Activated naive CD4-positive, alpha-beta T cell treated with anti-CD3 and anti-CD28 coated beads for 36 hours (primary cell): Measurements from ENCODE around the gene FBXL19. TPM values are rescaled to one million over a fixed set of nuclear protein-coding genes. Genes with fewer than 3 reads are reported as not detected.
A peak's percentile ranks its signal among the peaks of the same experiment; 100 is the strongest.

Experiments used
- CTCF ChIA-PET: fragments of 350-600 bp; sonication (Branson Sonifier 250); formaldehyde crosslinking; loops from one replicate; lab custom pipeline; 2021; ENCODE audit warnings: antibody characterized with exemption; lab: Charles Lee
- DNase-seq: peaks from one replicate; pipeline ENCODE4 v3.0.0-alpha.2; 2020
- H3K27ac Mint-ChIP-seq: one replicate; pipeline ENCODE4 v1.8.0; 2021; ENCODE audit warnings: mild to moderate bottlenecking, mixed read lengths
- H3K27me3 Mint-ChIP-seq: one replicate; pipeline ENCODE4 v1.8.0; 2021; ENCODE audit warnings: low read depth, mixed read lengths
- H3K36me3 Mint-ChIP-seq: one replicate; pipeline ENCODE4 v1.8.0; 2021; ENCODE audit warnings: low read depth, mixed read lengths
- H3K4me1 Mint-ChIP-seq: one replicate; pipeline ENCODE4 v1.8.0; 2021; ENCODE audit warnings: low read depth, mixed read lengths
- H3K4me3 Mint-ChIP-seq: one replicate; pipeline ENCODE4 v1.8.0; 2021; ENCODE audit warnings: mild to moderate bottlenecking, moderate library complexity, mixed read lengths
- H3K9me3 Mint-ChIP-seq: one replicate; pipeline ENCODE4 v1.8.0; 2021; ENCODE audit warnings: mixed read lengths
- intact Hi-C: fragments of 100-400 bp; cut with micrococcal nuclease; formaldehyde crosslinking; loops from one replicate; pipeline ENCODE4 v1.15.1; 2023
- total RNA-seq, 2 experiments: library from RNA; stranded (reverse); gene quantifications; one replicate each; pipeline ENCODE4 v1.2.3, GENCODE V29; 2021

FBXL19 gene
- total RNA-seq, 2 experiments from 2014 or later = 13.6 to 15.2 TPM

DNA sequence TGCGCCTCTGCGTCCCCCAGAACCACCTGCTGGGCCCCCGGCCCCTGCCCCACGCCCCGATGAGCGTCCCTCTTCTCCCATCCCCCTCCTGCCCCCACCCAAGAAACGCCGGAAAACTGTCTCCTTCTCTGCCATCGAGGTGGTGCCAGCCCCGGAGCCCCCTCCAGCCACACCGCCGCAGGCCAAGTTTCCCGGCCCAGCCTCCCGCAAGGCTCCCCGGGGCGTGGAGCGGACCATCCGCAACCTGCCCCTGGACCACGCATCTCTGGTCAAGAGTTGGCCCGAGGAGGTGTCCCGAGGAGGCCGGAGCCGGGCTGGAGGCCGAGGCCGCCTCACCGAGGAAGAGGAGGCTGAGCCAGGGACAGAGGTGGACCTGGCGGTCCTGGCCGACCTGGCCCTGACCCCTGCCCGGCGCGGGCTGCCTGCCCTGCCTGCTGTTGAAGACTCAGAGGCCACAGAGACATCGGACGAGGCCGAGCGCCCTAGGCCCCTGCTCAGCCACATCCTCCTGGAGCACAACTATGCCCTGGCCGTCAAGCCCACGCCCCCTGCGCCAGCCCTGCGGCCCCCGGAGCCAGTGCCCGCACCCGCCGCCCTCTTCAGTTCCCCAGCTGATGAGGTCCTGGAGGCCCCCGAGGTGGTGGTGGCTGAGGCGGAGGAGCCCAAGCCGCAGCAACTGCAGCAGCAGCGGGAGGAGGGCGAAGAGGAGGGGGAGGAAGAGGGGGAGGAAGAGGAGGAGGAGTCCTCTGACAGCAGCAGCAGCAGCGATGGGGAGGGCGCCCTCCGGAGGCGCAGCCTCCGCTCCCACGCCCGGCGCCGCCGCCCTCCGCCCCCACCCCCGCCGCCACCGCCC is 56.0 kb downstream of the FBXL19 start:
- intact Hi-C loops = no loop called here
- Mint-ChIP-seq H3K27me3 (no peaks in the 10 kb centered on the region), H3K4me3 (no peak overlapping the region), H3K9me3 (no peaks in the 10 kb centered on the region), H3K36me3 (peaks cover 22% of the 10 kb centered on the region), H3K4me1 (peaks cover 2% of the 10 kb centered on the region), H3K27ac (no peak overlapping the region)
- CTCF ChIA-PET = interaction anchor here (1.0 kb wide), 1 partner anchor 11 kb away, joined by 3 read pairs; no protein-coding TSS in a partner anchor
- DNase-seq = no peak

DNA sequence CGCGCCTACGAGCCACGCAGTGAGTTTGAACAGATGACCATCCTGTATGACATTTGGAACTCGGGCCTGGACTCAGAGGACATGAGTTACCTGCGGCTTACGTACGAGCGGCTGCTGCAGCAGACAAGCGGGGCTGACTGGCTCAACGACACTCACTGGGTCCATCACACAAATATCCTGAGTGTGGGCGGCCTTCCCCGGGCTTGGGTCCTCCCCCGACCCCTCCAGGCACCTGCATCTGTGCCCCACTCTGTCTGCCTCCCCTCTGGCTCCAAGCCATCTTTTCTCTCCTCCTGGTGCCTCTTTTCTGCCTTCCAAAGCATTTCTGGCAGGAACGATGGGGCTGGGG is 56.6 kb downstream of the FBXL19 start:
- Mint-ChIP-seq H3K27me3 (no peaks in the 10 kb centered on the region), H3K4me3 (no peak overlapping the region), H3K36me3 (peaks cover 22% of the 10 kb centered on the region), H3K27ac (no peak overlapping the region), H3K9me3 (no peaks in the 10 kb centered on the region), H3K4me1 (peaks cover 2% of the 10 kb centered on the region)
- CTCF ChIA-PET = no interaction called here
- intact Hi-C loops = no loop called here
- DNase-seq = no peak

GRCh38 chr16:30980434-30980833 is 57.1 kb downstream of the FBXL19 start:
- H3K27me3 Mint-ChIP-seq = no peaks in the 10 kb centered on the region
- no peak for DNase-seq
- CTCF ChIA-PET = no interaction called here
- H3K27ac Mint-ChIP-seq = no peak overlapping the region
- intact Hi-C loops = no loop called here
- H3K9me3 Mint-ChIP-seq = no peaks in the 10 kb centered on the region
- H3K4me3 Mint-ChIP-seq = no peak overlapping the region
- H3K4me1 Mint-ChIP-seq = peaks cover 2% of the 10 kb centered on the region
- H3K36me3 Mint-ChIP-seq = peaks cover 22% of the 10 kb centered on the region

DNA sequence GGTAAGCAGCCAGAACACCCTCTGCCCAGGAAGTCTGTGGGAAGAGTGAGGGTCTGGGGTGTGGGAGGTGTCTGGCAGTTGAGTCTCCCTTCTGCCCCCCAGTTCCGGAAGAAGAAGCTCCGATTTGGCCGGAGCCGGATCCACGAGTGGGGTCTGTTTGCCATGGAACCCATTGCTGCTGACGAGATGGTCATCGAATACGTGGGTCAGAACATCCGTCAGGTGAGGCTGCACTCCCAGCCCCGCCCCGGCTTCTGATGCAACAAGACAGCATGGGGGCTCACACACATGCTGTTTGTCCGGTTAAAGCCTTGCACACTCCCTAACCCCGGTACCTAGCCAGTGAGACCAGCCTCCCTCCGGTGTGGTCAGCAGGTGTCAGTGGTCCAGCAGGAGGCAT is 57.6 kb downstream of the FBXL19 start:
- Mint-ChIP-seq H3K4me1 (peaks cover 2% of the 10 kb centered on the region), H3K36me3 (peaks cover 19% of the 10 kb centered on the region), H3K4me3 (no peak overlapping the region), H3K9me3 (no peaks in the 10 kb centered on the region), H3K27me3 (no peaks in the 10 kb centered on the region), H3K27ac (no peak overlapping the region)
- no peak for DNase-seq
- CTCF ChIA-PET = no interaction called here
- intact Hi-C loops = no loop called here

DNA sequence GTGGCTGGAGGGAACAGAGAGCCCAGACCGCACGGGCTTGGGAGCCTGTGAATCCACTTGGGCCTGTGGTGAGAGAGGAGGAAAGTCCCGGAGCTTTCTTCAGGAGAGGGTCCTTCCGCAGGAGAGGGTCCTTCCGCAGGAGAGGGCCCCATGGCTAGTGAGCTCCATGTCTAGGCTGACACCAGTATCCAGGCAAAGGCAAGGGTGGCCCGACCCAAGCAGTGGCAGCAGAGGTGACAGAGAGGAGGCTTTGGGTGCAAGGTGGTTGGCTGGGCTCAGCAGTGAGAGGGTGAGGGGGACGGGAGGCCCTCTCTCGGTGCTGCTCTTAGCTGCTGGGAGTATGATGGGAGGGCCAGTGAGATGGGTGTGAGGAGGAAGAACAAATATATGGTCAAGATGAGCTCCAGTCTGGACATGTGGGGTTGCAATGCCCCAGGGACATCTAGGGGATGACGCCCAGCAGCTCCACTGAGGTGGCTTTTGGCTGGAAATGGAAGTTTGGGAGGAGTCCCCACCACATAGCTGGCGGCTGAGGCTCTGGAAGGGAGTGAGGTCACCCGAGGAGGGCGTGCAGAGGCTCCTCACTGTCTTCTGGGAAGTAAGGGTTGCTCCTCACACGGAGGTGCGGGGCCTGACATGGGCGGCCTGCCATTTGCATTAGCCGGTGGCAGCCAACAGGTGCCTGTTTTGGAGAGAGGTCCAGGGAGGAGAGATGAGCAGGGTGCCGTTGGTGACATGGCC is 59.3 kb downstream of the FBXL19 start:
- no peak for DNase-seq
- Mint-ChIP-seq H3K27ac (no peak overlapping the region), H3K4me1 (no peaks in the 10 kb centered on the region), H3K4me3 (no peak overlapping the region), H3K9me3 (no peaks in the 10 kb centered on the region), H3K27me3 (no peaks in the 10 kb centered on the region), H3K36me3 (peaks cover 12% of the 10 kb centered on the region)
- intact Hi-C loops = no loop called here
- CTCF ChIA-PET = interaction anchor here (0.6 to 4.8 kb wide), 6 partner anchors 116 to 886 kb away, joined by 3 to 29 read pairs (median 3); partner anchors contain the start of gene ZNF843

DNA sequence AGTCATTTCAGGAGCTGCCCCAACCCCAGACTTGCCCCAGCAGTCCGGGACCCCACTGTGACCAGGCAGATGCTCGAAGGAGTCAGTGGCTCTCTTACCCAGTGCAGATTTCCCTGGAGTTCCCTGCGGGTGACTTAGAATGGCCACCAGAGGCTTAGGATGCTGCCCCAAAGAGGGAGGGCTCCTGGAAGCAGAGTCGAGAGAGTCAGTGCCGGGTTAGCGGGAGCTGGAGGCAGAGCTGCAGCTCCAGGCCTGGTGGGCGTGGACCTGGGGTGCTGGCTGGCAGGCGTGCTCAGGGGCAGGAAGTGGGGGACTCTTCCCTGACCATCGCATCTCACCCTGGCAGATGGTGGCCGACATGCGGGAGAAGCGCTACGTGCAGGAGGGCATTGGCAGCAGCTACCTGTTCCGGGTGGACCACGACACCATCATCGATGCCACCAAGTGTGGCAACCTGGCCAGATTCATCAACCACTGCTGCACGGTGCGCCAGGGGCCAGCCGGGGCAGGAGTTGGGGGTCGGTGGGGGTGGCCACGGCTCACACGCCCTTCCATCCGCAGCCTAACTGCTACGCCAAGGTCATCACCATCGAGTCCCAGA is 60.0 kb downstream of the FBXL19 start:
- intact Hi-C loops = no loop called here
- CTCF ChIA-PET = interaction anchor here (0.6 to 4.8 kb wide), 11 partner anchors 10 to 883 kb away, joined by 3 to 29 read pairs (median 3); partner anchors contain the start of gene ZNF843
- no peak for DNase-seq
- no peaks in the 10 kb centered on the region for H3K4me1 Mint-ChIP-seq
- H3K27ac Mint-ChIP-seq = no peak overlapping the region
- no peak overlapping the region for H3K4me3 Mint-ChIP-seq
- peaks cover 12% of the 10 kb centered on the region for H3K36me3 Mint-ChIP-seq
- no peaks in the 10 kb centered on the region for H3K27me3 Mint-ChIP-seq
- no peaks in the 10 kb centered on the region for H3K9me3 Mint-ChIP-seq

GRCh38 chr16:30983898-30984610 is 60.7 kb downstream of the FBXL19 start:
- Mint-ChIP-seq H3K4me3 (no peak overlapping the region), H3K27ac (no peak overlapping the region)

DNA sequence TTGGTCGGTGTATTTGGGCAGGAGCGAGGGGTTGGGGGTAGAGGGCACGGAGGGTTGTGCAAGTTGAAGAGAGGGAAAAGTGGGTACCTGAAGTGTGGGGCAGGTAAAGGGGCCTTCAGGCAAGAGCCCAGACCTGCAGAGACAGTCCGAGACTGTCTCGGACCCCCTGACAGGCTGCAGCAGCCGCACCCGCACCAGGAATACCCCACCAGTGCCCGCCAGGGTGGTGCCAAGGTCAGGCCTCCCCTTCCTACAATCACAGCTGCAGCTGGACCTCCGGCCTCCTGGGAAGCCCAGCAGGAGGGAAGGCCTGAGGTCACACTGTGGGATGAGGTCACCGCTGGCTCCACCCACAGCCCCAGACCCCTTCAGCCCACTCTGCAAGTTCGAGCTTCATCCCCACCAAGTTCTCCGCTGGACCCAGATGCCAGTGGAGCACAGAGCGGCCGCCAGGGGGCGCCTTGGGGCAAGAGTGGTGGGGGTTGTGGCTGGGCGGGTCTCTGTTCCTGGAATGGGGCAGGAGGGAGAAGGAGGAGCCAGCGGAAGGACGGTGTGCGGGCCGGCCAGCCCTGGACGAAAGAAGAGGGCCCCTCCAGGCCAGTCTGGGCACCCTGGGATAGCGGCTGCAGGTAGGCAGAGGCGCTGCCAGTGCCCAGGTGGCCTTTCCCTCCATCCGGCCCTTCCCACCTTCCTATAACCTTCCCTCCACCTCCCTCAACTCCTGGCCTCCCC is 61.5 kb downstream of the FBXL19 start, which contains the start of gene HSD3B7:
HSD3B7 (plus strand) TSS at position 539 of the 732 bp plus-strand sequence. CDS start 452 bp downstream, outside the sequence.
- Mint-ChIP-seq H3K4me1 (no peaks in the 10 kb centered on the region), H3K27ac (no peak within 1 kb of the TSS), H3K27me3 (no peaks in the 10 kb centered on the region), H3K36me3 (peaks cover 8% of the 10 kb centered on the region), H3K4me3 (no peak within 1 kb of the TSS), H3K9me3 (no peaks in the 10 kb centered on the region)
- intact Hi-C loops = loop anchor here (1.0 to 2.0 kb wide), 4 partner anchors 110 to 884 kb away; no protein-coding TSS in a partner anchor
- DNase-seq = peak; percentile 87
- CTCF ChIA-PET = interaction anchor here (0.6 to 4.8 kb wide), 20 partner anchors 10 to 459 kb away, joined by 3 to 29 read pairs (median 4); partner anchors contain the start of genes VKORC1 and ZNF843

More at GRCh38 chr16:30983898-30984610, 60.7 kb downstream of the FBXL19 start:
- H3K4me1 Mint-ChIP-seq = no peaks in the 10 kb centered on the region
- DNase-seq = no peak
- peaks cover 8% of the 10 kb centered on the region for H3K36me3 Mint-ChIP-seq
- no peaks in the 10 kb centered on the region for H3K9me3 Mint-ChIP-seq
- no peaks in the 10 kb centered on the region for H3K27me3 Mint-ChIP-seq
- CTCF ChIA-PET = interaction anchor here (0.6 to 4.8 kb wide), 19 partner anchors 9 to 882 kb away, joined by 3 to 29 read pairs (median 4); partner anchors contain the start of gene ZNF843
- intact Hi-C loops = loop anchor here (2.0 kb wide), 1 partner anchor 885 kb away; no protein-coding TSS in a partner anchor

DNA sequence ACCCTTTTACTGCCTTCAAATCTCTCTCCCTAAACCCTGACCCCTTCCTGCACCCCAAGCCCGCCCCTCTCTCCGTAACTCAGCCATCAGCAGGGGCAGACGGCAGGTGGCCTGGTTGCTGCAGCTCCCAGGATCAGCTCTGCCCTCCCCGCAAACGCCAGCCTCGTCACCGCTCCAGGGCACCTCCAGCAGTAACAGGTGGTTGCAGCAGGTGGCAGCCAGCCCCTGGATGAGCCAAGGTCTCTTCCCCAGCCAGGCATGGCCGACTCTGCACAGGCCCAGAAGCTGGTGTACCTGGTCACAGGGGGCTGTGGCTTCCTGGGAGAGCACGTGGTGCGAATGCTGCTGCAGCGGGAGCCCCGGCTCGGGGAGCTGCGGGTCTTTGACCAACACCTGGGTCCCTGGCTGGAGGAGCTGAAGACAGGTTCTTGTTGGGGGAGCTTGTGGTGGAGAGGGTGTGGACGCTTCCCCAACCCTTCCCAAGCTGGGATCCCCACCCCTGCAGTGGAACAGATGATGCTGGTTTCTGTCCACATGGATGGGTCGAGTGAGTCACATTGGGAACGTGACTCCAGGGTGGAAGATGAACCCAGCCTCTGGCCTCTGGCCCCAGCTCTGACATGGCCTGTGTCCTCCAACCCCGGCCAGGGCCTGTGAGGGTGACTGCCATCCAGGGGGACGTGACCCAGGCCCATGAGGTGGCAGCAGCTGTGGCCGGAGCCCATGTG is 62.2 kb downstream of the FBXL19 start:
- no peak overlapping the region for H3K27ac Mint-ChIP-seq
- CTCF ChIA-PET = interaction anchor here (0.8 to 4.8 kb wide), 16 partner anchors 8 to 458 kb away, joined by 3 to 29 read pairs (median 4); partner anchors contain the start of genes VKORC1 and ZNF843
- H3K4me3 Mint-ChIP-seq = no peak overlapping the region
- H3K36me3 Mint-ChIP-seq = peaks cover 6% of the 10 kb centered on the region
- peak; percentile 20 for DNase-seq
- intact Hi-C loops = loop anchor here (1.0 to 2.0 kb wide), 4 partner anchors 110 to 883 kb away; no protein-coding TSS in a partner anchor
- H3K27me3 Mint-ChIP-seq = no peaks in the 10 kb centered on the region
- no peaks in the 10 kb centered on the region for H3K9me3 Mint-ChIP-seq
- H3K4me1 Mint-ChIP-seq = no peaks in the 10 kb centered on the region

DNA sequence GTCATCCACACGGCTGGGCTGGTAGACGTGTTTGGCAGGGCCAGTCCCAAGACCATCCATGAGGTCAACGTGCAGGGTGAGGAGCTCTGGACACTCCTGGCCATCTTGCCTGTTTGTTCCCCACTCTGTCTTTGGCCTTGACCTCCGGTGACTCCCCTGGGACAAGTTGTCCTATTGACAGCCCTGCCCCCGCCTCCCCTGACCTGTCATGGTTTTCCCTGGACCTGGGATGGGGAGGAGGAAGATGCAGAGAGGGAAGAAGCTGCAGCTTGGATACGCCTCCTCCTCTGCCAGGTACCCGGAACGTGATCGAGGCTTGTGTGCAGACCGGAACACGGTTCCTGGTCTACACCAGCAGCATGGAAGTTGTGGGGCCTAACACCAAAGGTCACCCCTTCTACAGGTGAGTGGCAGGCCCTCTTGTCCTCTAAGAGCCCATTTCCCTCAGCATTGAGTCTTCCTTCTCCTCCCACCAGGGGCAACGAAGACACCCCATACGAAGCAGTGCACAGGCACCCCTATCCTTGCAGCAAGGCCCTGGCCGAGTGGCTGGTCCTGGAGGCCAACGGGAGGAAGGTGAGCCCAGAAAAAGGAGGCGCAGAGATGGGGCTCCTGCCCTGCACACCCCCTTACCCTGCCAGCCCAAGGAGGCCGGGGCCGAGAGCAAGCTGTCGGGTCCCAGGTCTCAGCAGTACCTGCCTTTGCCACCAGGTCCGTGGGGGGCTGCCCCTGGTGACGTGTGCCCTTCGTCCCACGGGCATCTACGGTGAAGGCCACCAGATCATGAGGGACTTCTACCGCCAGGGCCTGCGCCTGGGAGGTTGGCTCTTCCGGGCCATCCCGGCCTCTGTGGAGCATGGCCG is 63.0 kb downstream of the FBXL19 start:
- no peak for DNase-seq

More for the DNA sequence above, 63.0 kb downstream of the FBXL19 start:
- Mint-ChIP-seq H3K4me3 (no peak overlapping the region), H3K27ac (no peak overlapping the region), H3K4me1 (no peaks in the 10 kb centered on the region), H3K27me3 (no peaks in the 10 kb centered on the region), H3K9me3 (no peaks in the 10 kb centered on the region), H3K36me3 (peaks cover 6% of the 10 kb centered on the region)
- intact Hi-C loops = no loop called here
- CTCF ChIA-PET = interaction anchor here (0.8 to 4.8 kb wide), 11 partner anchors 7 to 457 kb away, joined by 3 to 29 read pairs (median 4); partner anchors contain the start of genes VKORC1 and ZNF843
